CD4-positive, alpha-beta T cell treated with Interleukin-1 beta for 1 hour (primary cell): ENCODE data around the gene AIDA.
A peak's percentile ranks its signal among the peaks of the same experiment; 100 is the strongest.
"Not testable (repeated sequence)": the region's sequence is repeated elsewhere in the genome, so short reads cannot be mapped to it uniquely, and the experiment has no call there.

Source experiments
- DNase-seq, 2 donors: peaks; one replicate each; pipeline ENCODE4 v3.0.0-alpha.2; 2020 to 2022

AIDA gene

DNA sequence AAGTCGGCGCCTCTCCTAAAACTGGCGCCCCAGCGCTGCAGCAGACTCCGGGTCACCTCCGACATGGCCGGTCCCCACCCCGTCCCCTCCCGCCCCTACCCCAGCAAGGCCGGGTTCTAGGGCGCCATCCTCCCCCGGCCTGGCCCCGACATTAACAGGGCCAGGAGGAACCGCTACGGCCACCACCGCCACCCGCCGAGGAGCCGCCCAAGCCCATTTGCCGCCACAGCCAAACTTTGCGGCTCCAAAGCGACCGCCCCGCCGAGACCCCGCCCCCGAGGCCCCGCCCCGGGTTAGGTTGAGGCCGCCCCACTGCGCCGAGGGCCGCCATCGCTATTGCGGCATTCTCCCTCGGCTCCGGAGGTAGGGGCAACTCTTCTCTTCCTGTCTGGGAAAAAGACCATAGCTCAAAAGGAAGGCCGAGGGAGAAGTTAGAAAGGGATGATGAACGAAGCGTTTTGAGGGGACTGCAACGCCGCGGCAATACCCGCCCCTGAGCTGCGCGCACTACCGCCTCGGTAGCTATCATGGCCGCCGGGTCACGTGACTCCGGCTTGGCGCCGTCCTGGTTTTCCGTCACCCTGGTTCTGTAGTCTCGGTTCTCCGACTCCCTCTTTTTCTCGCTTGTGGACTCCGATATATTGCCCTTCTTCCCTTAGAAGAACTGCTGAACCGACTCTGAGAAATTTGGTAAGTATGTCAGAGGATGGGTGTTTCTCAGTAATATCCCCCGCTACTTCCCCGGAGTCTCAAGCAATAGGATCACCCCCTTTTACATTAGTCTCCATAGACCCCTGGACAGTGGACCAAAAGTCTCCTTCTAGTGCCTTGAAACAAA lies at the start of gene AIDA, which contains the start of gene BROX:
TSS of gene AIDA (minus strand) at position 239 of the 838 bp plus-strand sequence. CDS start at position 65, 174 bp downstream.
TSS of gene BROX (plus strand) at position 312 of the 838 bp plus-strand sequence. CDS start 3,136 bp downstream, outside the sequence.
- DNase-seq: peak; percentile 92 to 94

DNA sequence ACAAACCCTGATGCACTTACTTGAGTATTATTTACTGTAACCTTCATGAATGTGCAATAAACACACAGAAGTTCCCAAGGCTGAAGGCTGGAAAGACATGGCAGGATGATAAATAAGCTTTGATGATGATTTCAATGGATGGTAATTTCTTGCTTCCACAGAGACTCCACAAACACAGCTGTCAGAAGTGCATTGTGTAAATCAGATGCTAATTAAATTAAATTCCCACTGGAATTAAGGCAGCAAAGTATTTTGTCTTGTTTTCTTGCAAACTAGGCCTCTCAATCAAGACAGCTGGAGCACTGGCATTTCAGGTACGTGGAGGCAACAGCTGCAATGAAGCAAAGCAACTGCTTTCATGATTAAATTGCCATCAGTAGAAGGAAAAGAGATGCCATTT lies 48.8 kb upstream of the AIDA start:
- DNase-seq: no peak

DNA sequence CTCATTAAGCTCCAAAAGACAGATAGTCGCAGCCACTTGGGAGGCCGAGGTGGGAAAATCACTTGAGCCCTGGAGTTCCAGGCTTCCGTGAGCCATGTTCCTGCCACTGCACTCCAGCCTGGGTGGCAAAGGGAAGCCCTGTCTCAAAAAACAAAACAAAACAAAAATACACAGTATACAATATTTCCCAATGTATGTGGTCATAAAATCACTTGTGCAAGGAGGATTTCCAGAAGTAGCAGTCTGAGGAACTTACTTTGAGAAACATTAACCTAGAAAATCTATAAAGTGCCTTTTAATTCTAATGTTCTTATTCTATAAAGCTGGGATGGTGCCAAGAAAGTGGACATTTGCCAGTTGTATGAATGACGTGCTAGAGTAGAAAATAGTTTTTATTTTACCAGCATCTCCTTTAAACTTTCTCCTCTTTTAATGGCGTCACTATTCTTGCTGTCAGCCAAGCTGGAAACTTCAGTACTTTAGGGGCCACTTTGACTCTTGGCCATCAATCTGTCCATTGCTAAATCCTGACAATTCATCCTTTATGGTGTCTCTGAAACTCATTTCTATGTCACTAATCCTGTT lies 47.3 kb upstream of the AIDA start:
- no peak for DNase-seq

GRCh38 chr1:222757646-222758268 lies 45.5 kb upstream of the AIDA start:
- DNase-seq: no peak

GRCh38 chr1:222754366-222755139 lies 42.3 kb upstream of the AIDA start:
- DNase-seq: peak in 1 of 2 donors; percentile 8

- DNase-seq: no peak
Observed at GRCh38 chr1:222751255-222751654, 39.0 kb upstream of the AIDA start.

GRCh38 chr1:222750651-222751050 lies 38.4 kb upstream of the AIDA start:
- DNase-seq: no peak

- no peak for DNase-seq
Observed at GRCh38 chr1:222749927-222750326, 37.6 kb upstream of the AIDA start.

DNA sequence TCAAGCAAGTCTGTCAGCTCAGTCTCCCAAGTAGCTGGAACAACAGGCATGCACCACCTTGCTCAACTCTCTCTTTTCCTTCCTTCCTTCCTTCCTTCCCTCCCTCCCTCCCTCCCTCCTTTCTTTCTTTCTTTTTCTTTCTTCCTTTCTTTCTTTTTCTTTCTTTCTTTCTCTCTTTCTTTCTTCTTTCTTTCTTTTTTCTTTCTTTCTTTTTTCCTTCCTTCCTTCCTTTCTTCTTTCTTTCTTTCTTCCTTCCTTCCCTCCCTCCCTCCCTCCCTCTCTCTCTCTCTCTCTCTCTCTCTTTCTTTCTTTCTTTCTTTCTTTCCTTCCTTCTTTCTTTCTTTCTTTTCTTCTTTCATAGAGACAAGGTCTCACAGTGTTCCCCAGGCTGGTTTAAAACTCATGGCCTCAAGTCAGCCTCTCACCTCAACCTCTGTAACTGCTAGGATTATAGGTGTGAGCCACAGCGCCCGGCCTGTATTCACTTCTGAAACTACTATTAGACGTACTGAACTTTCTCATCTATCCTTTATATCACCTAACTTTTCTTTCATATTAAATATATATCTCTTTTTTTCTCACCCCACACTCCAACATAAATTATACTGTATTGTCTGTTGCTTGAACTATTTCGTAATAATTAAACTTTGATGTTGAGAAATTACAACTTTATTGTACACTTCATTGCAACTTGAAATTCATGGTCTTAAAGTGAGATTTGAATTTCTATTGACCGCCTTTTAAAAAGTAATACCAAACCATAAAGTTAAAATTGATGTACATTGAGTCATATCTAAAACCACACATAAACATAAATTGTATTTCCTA lies 29.6 kb upstream of the AIDA start:
- DNase-seq: not testable (repeated sequence)

- DNase-seq: no peak
Observed at GRCh38 chr1:222739929-222740328, 27.6 kb upstream of the AIDA start.

GRCh38 chr1:222739465-222739864 lies 27.2 kb upstream of the AIDA start:
- DNase-seq: no peak

DNA sequence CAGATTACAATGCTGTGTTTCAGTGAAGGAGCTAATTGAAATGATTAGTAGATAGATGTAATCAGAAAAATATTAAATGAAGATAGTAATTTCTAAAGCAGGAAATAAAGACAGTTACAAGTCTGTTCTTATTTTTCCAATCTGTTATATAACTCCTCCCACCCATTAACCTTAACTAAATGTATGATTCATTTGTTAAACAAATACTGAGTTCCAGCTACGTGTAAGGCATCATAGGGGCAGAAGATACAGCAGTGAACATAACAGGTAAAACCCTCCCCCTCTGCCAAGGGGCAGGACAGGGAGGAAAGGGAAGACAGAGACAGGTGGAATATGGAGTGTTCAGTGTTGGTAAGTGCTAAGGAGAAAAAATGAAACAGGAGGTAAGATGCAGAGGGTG lies 24.7 kb upstream of the AIDA start, which contains the start of gene FAM177B:
TSS of gene FAM177B (plus strand) at position 231 of the 400 bp plus-strand sequence. CDS start 9,344 bp downstream, outside the sequence.
- no peak for DNase-seq

GRCh38 chr1:222736470-222736869 lies 24.2 kb upstream of the AIDA start:
- no peak for DNase-seq

- no peak for DNase-seq
Observed at GRCh38 chr1:222734740-222735139, 22.4 kb upstream of the AIDA start.

DNA sequence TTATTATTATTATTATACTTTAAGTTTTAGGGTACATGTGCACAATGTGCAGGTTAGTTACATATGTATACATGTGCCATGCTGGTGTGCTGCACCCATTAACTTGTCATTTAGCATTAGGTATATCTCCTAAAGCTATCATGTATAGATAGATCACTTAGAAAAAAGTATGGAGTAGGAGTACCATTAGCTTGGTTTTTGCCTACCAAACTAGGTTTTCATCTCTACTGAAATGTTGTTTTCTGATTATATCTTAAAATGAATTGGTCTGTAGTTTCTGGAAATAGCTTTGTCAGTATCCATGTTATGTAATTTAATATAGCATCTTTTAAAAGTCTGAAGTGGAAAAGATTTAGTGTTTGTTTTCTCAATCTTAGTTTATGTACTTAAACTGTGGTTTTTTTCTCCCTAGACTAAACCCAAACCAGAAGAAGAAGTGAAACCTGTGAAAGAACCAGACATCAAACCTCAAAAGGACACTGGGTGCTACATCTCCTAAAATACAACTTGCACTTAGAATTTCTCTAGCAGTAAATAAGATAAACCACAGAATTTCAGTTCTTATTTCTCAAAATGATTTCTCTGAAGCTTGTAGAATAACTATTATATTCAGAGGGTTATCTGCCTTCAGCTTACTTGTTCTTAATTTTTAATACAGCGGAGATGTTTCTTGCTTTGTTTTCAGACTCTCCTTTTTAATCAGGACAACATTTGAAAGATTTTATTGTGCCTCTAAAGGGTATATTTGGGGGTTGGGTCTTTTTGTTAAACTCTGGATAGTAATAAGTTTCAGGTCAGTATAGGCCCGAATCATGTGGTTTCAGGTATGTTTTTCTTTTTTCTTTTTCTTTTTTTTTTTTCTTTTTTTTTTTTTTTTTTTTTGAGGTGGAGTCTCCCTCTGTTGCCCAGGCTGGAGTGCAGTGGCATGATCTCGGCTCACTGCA lies 20.2 kb upstream of the AIDA start:
- no peak for DNase-seq

GRCh38 chr1:222730866-222731265 lies 18.6 kb upstream of the AIDA start:
- DNase-seq: no peak

GRCh38 chr1:222728746-222729145 lies 16.5 kb upstream of the AIDA start:
- no peak for DNase-seq

GRCh38 chr1:222716393-222716792 lies 4.1 kb upstream of the AIDA start:
- no peak for DNase-seq

GRCh38 chr1:222713091-222713961 lies 1.0 kb upstream of the AIDA start:
- DNase-seq: peak; percentile 94 to 96
